Fibroblast of lung (primary cell): ENCODE results near the gene RRAGD. TPM values are rescaled to one million over a fixed set of nuclear protein-coding genes. Genes with fewer than 3 reads are reported as not detected.

Experiments
- DNase-seq, 2 donors: peaks; one replicate each; pipeline versions ENCODE4 v3.0.0 to v3.0.0-alpha.2; 2010; ENCODE audit warnings: low read depth in 2 of 2
- H2AFZ ChIP-seq: 2 replicates; pipeline ENCODE4 v1.5.1; 2012; ENCODE audit warnings: low read length, control low read depth, inconsistent platforms
- H3K27ac ChIP-seq: 2 replicates; pipeline ENCODE4 v1.5.1; 2011; ENCODE audit warnings: low read length, control low read depth; ENCODE audit not compliant: insufficient read depth
- H3K27me3 ChIP-seq: 2 replicates; pipeline ENCODE4 v1.5.1; 2011; ENCODE audit warnings: mild to moderate bottlenecking, low read length; ENCODE audit not compliant: control insufficient read depth, insufficient read depth
- H3K36me3 ChIP-seq: 2 replicates; pipeline ENCODE4 v1.5.1; 2011; ENCODE audit warnings: low read length; ENCODE audit not compliant: control insufficient read depth, insufficient read depth
- H3K4me1 ChIP-seq: 2 replicates; pipeline ENCODE4 v1.5.1; 2011; ENCODE audit warnings: low read length; ENCODE audit not compliant: control insufficient read depth, insufficient read depth; ENCODE audit errors: extremely low read depth
- H3K4me2 ChIP-seq: 2 replicates; pipeline ENCODE4 v1.5.1; 2011; ENCODE audit warnings: low read length, control low read depth; ENCODE audit not compliant: insufficient read depth; ENCODE audit errors: extremely low read depth
- H3K4me3 ChIP-seq, 4 experiments: fragments of 200-600 bp in 1 of 4; sonication (generic) in 1 of 4; replicated peaks in 1 of 4; 2 replicates each; pipeline ENCODE4 v1.5.1; 2011 to 2016; ENCODE audit warnings: low read length in 4 of 4, low read depth in 3 of 4, mild to moderate bottlenecking in 3 of 4, control low read depth in 2 of 4, inconsistent platforms in 1 of 4, mixed read lengths in 1 of 4; ENCODE audit not compliant: insufficient read depth in 1 of 4; ENCODE audit errors: control extremely low read depth in 1 of 4
- H3K79me2 ChIP-seq: 2 replicates; pipeline ENCODE4 v1.5.1; 2012; ENCODE audit warnings: mild to moderate bottlenecking, low read length, inconsistent platforms; ENCODE audit not compliant: control insufficient read depth, insufficient read depth
- H3K9ac ChIP-seq: 2 replicates; pipeline ENCODE4 v1.5.1; 2011; ENCODE audit warnings: mild to moderate bottlenecking, low read length, control low read depth; ENCODE audit not compliant: insufficient read depth
- H3K9me3 ChIP-seq: 2 replicates; pipeline ENCODE4 v1.5.1; 2012; ENCODE audit warnings: low read depth, low read length; ENCODE audit not compliant: control insufficient read depth, insufficient read depth
- H4K20me1 ChIP-seq: 2 replicates; pipeline ENCODE4 v1.5.1; 2011; ENCODE audit warnings: low read length; ENCODE audit not compliant: control insufficient read depth, insufficient read depth; ENCODE audit errors: extremely low read depth
- EZH2 ChIP-seq: IDR thresholded peaks from 2 replicates; pipeline ENCODE4 v1.5.1; 2012; ENCODE audit warnings: low read length, control low read depth, mild to moderate bottlenecking; ENCODE audit errors: missing control alignments
- polyA plus RNA-seq, 2 donors: library from polyadenylated mRNA; depleted of rRNA in 1 of 2; stranded (reverse) in 1 of 2; unstranded in 1 of 2; fragments of >200 nt; gene quantifications; 2 replicates each; pipeline ENCODE4 v1.2.1, GENCODE V29; 2011 to 2012; ENCODE audit warnings: missing spikeins in 1 of 2
- total RNA-seq: library from RNA; depleted of rRNA; stranded (reverse); fragments of >200 nt; gene quantifications from 2 replicates; pipeline ENCODE4 v1.2.1, GENCODE V29; 2014
- TF ChIP-seq, protein P1 (sequence below), 2 donors: IDR thresholded peaks in 1 of 2; conservative IDR thresholded peaks in 1 of 2; 1 replicate in 1 of 2; 2 replicates in 1 of 2; pipeline ENCODE4 v1.5.1; 2011 to 2012; ENCODE audit warnings: low read length in 2 of 2, control low read depth in 1 of 2, inconsistent platforms in 1 of 2, low read depth in 1 of 2, mild to moderate bottlenecking in 1 of 2

RRAGD gene
- total and polyA plus RNA-seq, 2 donors (not counting 1 experiment from before 2014, with no cell fraction given) = 0.07 to 1.8 TPM

DNA sequence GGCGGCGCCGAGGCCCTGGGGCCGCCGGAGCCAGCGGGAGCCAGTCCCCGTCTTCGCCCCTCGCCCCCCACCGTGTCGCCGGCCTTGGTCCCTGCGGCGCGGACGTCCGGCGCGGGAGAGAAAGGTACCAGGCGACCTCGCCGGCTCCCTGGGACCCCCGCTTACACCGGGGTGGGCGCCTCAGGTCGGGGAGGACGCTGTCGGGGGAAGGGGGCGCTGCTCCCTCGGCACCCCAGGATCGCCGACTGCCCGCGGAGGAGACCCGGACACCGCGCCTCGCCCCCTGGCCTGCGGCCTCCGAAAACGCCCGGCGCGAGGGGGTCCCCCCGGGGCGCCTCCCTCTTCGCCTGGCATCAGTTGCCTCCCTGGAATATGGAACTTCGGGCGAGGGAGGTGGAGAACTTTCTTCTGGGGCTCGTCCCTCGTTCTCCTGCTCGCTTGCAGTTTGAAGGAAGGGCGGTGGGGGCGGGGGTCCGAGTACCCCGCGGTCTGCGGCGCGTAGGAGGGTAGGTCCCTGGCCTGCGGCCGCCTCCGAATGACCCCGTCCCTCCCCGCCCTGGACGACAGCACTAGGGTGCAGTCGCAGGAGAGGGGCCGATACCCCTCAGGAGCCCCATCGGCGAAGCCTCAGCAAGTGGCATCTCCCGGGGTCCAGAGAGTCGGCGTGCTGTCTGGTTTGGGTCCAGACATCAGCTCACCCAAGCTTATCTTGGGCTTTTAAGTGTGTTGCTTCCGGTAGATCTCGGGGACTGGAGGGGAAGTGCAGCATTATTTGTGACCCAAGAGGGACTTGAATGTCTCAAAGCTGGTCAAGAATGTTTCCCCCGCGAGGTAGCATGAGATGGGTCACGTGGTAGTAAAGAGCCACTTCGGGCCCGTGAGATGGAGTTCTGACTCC is 21.4 kb upstream of the RRAGD start:
- Histone ChIP-seq H3K4me1 (no peaks in the 10 kb centered on the region), H4K20me1 (no peaks in the 10 kb centered on the region), H3K4me2 (peak overlapping the region; percentile 68), H3K9ac (peak overlapping the region; percentile 30), H3K4me3 (peak overlapping the region; percentile 2 to 53 (median 46)), H3K27me3 (peaks cover 8% of the 10 kb centered on the region), H2AFZ (peak overlapping the region; percentile 26), H3K36me3 (no peaks in the 10 kb centered on the region), H3K27ac (no peak overlapping the region), H3K9me3 (no peaks in the 10 kb centered on the region), H3K79me2 (no peaks in the 10 kb centered on the region)
- no peak for DNase-seq
- peak; percentile 40 for TF ChIP-seq EZH2
- TF ChIP-seq, protein P1, sequence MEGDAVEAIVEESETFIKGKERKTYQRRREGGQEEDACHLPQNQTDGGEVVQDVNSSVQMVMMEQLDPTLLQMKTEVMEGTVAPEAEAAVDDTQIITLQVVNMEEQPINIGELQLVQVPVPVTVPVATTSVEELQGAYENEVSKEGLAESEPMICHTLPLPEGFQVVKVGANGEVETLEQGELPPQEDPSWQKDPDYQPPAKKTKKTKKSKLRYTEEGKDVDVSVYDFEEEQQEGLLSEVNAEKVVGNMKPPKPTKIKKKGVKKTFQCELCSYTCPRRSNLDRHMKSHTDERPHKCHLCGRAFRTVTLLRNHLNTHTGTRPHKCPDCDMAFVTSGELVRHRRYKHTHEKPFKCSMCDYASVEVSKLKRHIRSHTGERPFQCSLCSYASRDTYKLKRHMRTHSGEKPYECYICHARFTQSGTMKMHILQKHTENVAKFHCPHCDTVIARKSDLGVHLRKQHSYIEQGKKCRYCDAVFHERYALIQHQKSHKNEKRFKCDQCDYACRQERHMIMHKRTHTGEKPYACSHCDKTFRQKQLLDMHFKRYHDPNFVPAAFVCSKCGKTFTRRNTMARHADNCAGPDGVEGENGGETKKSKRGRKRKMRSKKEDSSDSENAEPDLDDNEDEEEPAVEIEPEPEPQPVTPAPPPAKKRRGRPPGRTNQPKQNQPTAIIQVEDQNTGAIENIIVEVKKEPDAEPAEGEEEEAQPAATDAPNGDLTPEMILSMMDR (conservative IDR thresholded peaks at IDR 0.05 in 1 of 2, IDR thresholded peaks at IDR 0.05 in 1 of 2; ENCODE audit: low read depth in 1 of 2, low read length in 2 of 2) = no peak

DNA sequence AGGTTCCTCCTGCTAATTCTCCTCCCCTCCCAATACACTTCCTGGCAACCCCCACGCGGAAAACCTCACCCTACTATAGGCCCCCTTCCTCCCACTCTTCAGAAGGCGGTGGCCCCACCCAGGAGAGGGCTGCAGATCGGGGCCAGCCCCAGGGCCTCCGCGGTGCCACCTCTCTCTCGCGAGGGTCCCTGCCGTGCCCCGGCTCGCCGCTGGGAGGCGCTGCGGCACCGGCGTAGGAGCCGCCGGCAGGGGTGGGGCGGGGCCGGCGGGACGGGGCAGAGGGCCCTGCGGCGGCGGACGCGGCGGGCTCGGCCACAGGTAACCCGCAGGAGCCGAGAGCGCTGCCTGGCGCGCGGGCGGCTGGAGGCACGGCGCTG is 20.8 kb upstream of the RRAGD start, which contains the start of gene ANKRD6:
Gene ANKRD6 (plus strand): TSS at position 278 of the 377 bp plus-strand sequence. CDS start 133,825 bp downstream, outside the sequence.
- peak; percentile 27 to 29 for DNase-seq
- H3K27me3 ChIP-seq = peaks cover 8% of the 10 kb centered on the region
- H2AFZ ChIP-seq = peak within 1 kb of the TSS; percentile 26
- H3K36me3 ChIP-seq = no peaks in the 10 kb centered on the region
- H3K9ac ChIP-seq = peak within 1 kb of the TSS; percentile 30
- H3K27ac ChIP-seq = no peak within 1 kb of the TSS
- H3K4me3 ChIP-seq = peak within 1 kb of the TSS; percentile 40 to 53 (median 46)
- no peaks in the 10 kb centered on the region for H4K20me1 ChIP-seq
- TF ChIP-seq, protein P1 (conservative IDR thresholded peaks at IDR 0.05 in 1 of 2, IDR thresholded peaks at IDR 0.05 in 1 of 2; ENCODE audit: low read depth in 1 of 2, low read length in 2 of 2) = peak; percentile 54 to 58
- TF ChIP-seq EZH2 = no peak
- H3K4me1 ChIP-seq = no peaks in the 10 kb centered on the region
- peak within 1 kb of the TSS; percentile 75 for H3K4me2 ChIP-seq
- no peaks in the 10 kb centered on the region for H3K9me3 ChIP-seq
- no peaks in the 10 kb centered on the region for H3K79me2 ChIP-seq

DNA sequence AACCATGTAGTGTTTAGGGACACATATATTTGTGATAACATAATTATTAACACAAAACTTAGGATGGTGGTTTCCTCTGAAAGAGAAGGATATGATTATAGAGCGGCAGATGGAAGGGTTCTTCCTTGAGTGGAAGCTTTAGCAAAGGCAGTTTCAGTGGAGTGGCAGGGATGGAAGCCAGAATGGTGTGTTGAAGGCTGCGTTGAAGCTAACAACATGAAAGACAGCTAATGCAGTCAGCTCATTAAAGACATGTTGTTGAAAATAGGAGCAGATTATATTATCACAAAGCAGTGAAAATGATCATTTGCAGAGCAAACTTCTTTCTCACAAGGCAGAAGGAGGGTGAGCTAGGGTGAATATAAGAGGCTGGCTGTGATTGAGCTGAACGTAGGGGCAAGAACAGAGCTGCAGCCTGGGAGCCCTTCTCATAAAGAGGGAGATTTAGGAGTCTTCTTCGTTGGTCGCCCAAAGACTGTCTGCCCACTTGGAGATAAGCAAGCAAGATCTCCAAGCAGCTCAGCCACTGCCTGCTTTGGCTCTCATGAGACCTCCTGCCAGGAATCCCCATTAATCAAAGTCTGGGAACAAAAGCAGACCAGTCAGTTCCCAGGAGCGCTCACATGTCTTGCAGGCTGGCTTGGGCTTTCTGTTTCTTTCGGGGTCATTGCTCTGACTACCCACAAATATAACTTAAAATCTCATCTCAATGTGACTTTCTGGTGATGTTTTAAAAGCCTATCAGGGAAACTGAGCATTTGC is 18.3 kb upstream of the RRAGD start:
- Histone ChIP-seq H3K4me1 (no peaks in the 10 kb centered on the region), H3K27ac (no peak overlapping the region), H3K79me2 (no peaks in the 10 kb centered on the region), H3K36me3 (no peaks in the 10 kb centered on the region), H4K20me1 (no peaks in the 10 kb centered on the region), H3K9ac (no peak overlapping the region), H3K4me2 (no peak overlapping the region), H2AFZ (no peak overlapping the region), H3K4me3 (no peak overlapping the region), H3K9me3 (no peaks in the 10 kb centered on the region), H3K27me3 (peaks cover 8% of the 10 kb centered on the region)
- no peak for TF ChIP-seq EZH2
- TF ChIP-seq, protein P1 (conservative IDR thresholded peaks at IDR 0.05 in 1 of 2, IDR thresholded peaks at IDR 0.05 in 1 of 2; ENCODE audit: low read depth in 1 of 2, low read length in 2 of 2) = no peak
- peak in 1 of 2 donors; percentile 55 for DNase-seq
